Measurements from ENCODE around the gene MSTN.
"Not testable (repeated sequence)": the region's sequence is repeated elsewhere in the genome, so short reads cannot be mapped to it uniquely, and the experiment has no call there.

Gene MSTN

GRCh38 chr2:190062053-190062452 lies 476 bp downstream of the MSTN start:
- DNase-seq: no peak

DNA sequence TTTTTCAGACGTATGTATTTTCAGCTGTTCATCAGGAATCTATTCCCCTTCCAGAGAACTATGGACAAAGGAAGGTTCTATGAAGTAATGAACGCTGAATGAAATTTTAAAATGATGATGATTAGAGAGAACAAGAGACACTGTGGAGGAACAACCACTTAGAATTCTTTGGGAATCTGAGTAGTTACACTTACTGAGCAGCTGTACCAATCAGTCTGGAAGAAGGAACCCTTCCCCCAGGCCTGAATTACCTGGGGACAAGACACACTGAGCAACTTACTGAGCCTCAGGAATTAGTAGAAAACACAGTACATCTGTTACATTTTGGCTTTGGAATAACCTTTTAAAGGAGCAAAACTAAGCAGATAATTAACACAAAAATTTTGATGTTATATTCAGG lies 1.9 kb downstream of the MSTN start:
- DNase-seq: no peak

DNA sequence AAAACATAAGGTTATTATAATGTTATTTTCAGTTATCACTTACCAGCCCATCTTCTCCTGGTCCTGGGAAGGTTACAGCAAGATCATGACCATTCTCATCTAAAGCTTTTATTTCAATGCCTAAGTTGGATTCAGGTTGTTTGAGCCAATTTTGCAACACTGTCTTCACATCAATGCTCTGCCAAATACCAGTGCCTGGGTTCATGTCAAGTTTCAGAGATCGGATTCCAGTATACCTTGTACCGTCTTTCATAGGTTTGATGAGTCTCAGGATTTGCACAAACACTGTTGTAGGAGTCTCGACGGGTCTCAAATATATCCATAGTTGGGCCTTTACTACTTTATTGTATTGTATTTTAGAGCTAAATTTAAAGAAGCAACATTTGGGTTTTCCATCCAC lies 2.5 kb downstream of the MSTN start:
- DNase-seq: no peak

DNA sequence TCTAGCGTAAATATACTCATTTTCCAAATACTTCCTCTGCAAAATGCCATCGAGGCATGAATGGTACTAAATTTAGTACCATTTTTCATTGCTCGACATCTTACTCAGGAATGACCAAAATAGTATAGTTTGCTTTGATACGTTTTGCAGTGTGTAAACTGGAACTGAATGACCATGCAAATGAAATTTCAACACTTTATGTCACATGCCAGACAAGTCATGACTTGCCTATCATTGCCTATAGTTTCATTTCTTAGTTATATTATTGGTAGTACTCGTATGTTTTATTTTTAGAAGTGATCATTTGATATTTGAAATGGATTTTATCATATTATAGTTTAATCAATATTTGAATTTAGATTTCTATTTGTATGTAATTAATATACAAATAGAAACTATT lies 9.1 kb downstream of the MSTN start:
- no peak for DNase-seq

- DNase-seq: no peak
Observed at GRCh38 chr2:190052307-190052706, 10.2 kb downstream of the MSTN start.

- DNase-seq: no peak
Observed at GRCh38 chr2:190051223-190051622, 11.3 kb downstream of the MSTN start.

DNA sequence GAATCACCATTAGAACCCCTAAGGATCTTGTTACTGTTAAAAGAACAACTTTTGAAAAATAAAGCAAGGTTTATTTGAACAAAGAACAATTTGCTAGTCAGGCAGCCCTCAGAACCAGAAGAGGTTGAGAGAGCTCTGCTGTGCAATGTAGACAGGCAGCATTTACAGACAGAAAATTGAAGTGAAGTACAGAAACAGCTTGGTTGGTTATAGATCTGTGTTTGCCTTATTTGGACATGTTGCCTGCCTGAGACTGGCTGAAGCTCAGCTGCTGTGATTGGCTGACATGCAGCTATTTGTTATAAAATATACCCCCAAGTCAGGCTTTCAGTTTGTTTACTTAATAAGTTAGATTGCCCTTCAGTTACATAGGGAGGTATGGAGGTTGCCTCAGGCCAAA lies 12.5 kb downstream of the MSTN start:
- DNase-seq: no peak

- DNase-seq: no peak
Observed at GRCh38 chr2:190044866-190045265, 17.7 kb downstream of the MSTN start.

GRCh38 chr2:190043441-190043840 lies 19.1 kb downstream of the MSTN start:
- no peak for DNase-seq

DNA sequence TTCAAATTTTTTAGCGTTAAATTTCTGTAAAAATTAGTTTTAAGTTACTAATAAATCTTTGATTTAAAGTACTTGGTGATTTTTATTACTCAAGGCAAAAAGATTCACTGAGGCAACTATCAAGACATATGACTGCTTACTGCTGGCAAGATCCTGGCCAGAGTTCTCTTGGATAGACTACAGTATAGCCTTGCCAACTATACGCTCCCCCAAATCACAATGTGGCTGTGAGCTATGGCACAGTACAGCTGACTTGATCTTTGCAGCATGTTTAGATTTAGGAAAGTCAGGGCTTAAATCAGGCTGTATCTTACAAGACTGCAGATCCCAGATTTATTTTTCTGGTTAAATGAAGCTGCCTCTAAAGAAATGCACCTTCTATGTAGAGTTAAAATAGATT lies 26.5 kb downstream of the MSTN start:
- no peak for DNase-seq

DNA sequence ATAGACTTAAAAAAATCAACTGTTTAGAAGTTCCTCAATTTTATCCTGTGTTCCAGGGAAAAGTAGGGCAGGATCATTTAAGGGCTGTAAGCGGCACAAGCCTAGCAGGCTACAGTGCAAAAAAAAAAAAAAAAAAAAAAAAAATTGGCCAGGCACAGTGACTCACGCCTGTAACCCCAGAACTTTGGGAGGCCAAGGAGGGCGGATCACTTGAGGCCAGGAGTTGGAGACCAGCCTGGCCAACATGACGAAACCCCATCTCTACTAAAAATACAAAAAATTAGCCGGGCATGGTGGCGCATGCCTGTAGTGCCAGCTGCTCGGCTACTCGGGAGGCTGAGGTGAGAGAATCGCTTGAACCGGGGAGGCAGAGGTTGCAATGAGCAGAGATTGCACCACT lies 28.1 kb downstream of the MSTN start:
- DNase-seq: not testable (repeated sequence)

- no peak for DNase-seq
Observed at GRCh38 chr2:190031969-190032618, 30.4 kb downstream of the MSTN start.

- DNase-seq: no peak
Observed at GRCh38 chr2:190023860-190024259, 38.7 kb downstream of the MSTN start.

GRCh38 chr2:190020720-190021119 lies 41.8 kb downstream of the MSTN start:
- DNase-seq: no peak

GRCh38 chr2:190017837-190018236 lies 44.7 kb downstream of the MSTN start:
- no peak for DNase-seq

GRCh38 chr2:190015969-190016368 lies 46.6 kb downstream of the MSTN start:
- not testable (repeated sequence) for DNase-seq
